ENCODE results near the gene CCDC191.

DNA sequence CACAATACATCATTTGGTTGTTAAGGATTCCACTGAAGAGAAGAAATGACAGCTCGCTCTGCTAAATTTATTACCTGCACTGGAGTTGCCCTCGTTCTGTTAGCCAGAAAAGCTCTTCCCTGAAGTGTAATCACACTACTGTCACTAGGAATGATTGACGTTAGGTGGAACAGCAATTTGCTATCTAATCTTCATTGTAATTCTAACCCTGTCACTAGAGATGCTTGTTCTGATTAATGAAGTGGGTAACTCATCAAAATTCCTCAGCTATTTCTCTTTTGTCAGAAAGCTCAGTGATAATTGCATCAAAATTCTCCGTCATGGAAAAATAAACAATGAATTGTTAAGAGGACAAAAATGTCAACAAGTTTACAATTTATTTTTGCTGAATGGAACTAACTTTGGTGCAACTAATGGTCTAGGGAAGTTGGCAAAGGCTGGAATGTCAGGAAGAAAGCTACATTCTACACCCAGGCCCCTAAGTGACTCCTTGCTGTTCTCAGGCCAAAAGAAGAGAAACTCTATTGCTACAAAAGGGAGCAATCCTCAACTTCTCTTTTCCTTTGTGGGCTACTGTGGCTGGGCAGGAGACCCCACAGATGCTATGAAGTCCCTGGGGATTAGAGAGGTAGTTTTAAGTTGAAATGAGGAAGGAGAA, 34.1 kb downstream of the CCDC191 start:
- no peak for TF ChIP-seq POLR2A (IDR thresholded peaks at IDR 0.05)
- TF ChIP-seq, protein P1, sequence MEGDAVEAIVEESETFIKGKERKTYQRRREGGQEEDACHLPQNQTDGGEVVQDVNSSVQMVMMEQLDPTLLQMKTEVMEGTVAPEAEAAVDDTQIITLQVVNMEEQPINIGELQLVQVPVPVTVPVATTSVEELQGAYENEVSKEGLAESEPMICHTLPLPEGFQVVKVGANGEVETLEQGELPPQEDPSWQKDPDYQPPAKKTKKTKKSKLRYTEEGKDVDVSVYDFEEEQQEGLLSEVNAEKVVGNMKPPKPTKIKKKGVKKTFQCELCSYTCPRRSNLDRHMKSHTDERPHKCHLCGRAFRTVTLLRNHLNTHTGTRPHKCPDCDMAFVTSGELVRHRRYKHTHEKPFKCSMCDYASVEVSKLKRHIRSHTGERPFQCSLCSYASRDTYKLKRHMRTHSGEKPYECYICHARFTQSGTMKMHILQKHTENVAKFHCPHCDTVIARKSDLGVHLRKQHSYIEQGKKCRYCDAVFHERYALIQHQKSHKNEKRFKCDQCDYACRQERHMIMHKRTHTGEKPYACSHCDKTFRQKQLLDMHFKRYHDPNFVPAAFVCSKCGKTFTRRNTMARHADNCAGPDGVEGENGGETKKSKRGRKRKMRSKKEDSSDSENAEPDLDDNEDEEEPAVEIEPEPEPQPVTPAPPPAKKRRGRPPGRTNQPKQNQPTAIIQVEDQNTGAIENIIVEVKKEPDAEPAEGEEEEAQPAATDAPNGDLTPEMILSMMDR (IDR thresholded peaks at IDR 0.05): no peak
- no peak for TF ChIP-seq POLR2AphosphoS5 (IDR thresholded peaks at IDR 0.05)
